Activated CD8-positive, alpha-beta memory T cell treated with anti-CD3 and anti-CD28 coated beads, Interleukin-2, amount 50 U/mL, for 1 hour (primary cell): Measurements from ENCODE around the gene TMEM53.

ENCODE experiments used
- DNase-seq: peaks from one replicate; pipeline ENCODE4 v3.0.0-alpha.2; 2020; ENCODE audit errors: extremely low read depth

TMEM53 gene

GRCh38 chr1:44628962-44629756 lies 45.1 kb downstream of the TMEM53 start:
- no peak for DNase-seq

GRCh38 chr1:44625348-44625747 lies 48.9 kb downstream of the TMEM53 start:
- no peak for DNase-seq

GRCh38 chr1:44624268-44624901 lies 49.9 kb downstream of the TMEM53 start:
- no peak for DNase-seq

GRCh38 chr1:44621841-44622286 lies 52.4 kb downstream of the TMEM53 start:
- no peak for DNase-seq

- no peak for DNase-seq
These were observed 54.2 kb downstream of the TMEM53 start for GRCh38 chr1:44620072-44620471.

GRCh38 chr1:44619261-44619900 lies 54.9 kb downstream of the TMEM53 start:
- no peak for DNase-seq

- no peak for DNase-seq
These were observed 56.6 kb downstream of the TMEM53 start for GRCh38 chr1:44617703-44618029.

GRCh38 chr1:44616991-44617702 lies 57.1 kb downstream of the TMEM53 start:
- no peak for DNase-seq

- DNase-seq: no peak
These were observed 57.8 kb downstream of the TMEM53 start for GRCh38 chr1:44616284-44616990.

- DNase-seq: no peak
These were observed 60.3 kb downstream of the TMEM53 start for GRCh38 chr1:44613941-44614340.

- DNase-seq: no peak
These were observed 62.4 kb downstream of the TMEM53 start for GRCh38 chr1:44611866-44612265.

GRCh38 chr1:44611419-44611818 lies 62.9 kb downstream of the TMEM53 start:
- DNase-seq: no peak

GRCh38 chr1:44610527-44611148 lies 63.6 kb downstream of the TMEM53 start:
- DNase-seq: no peak

- no peak for DNase-seq
These were observed 64.3 kb downstream of the TMEM53 start for GRCh38 chr1:44609768-44610526.

- no peak for DNase-seq
These were observed 64.9 kb downstream of the TMEM53 start for GRCh38 chr1:44609412-44609767.

GRCh38 chr1:44608141-44608540 lies 66.1 kb downstream of the TMEM53 start:
- no peak for DNase-seq

- no peak for DNase-seq
These were observed 67.5 kb downstream of the TMEM53 start for GRCh38 chr1:44606701-44607281.

GRCh38 chr1:44605914-44606615 lies 68.2 kb downstream of the TMEM53 start:
- DNase-seq: no peak

GRCh38 chr1:44604157-44604955 lies 69.9 kb downstream of the TMEM53 start:
- DNase-seq: no peak
